ENCODE data around the gene PI4K2A.

Gene PI4K2A

GRCh38 chr10:97723001-97723400 is 82.5 kb downstream of the PI4K2A start:
- no peak overlapping the region for H3K27ac ChIP-seq (ENCODE audit: insufficient read depth, low read length, poor library complexity, severe bottlenecking)
- no peaks in the 10 kb centered on the region for H3K9me3 ChIP-seq (ENCODE audit: control insufficient read depth, low read length)
- H3K4me3 ChIP-seq (ENCODE audit: insufficient read depth, low read depth, low read length, poor library complexity, severe bottlenecking): no peak overlapping the region
- H3K4me1 ChIP-seq (ENCODE audit: control insufficient read depth, insufficient read depth, low read length, poor library complexity, severe bottlenecking): no peaks in the 10 kb centered on the region
- no peaks in the 10 kb centered on the region for H3K36me3 ChIP-seq (ENCODE audit: control insufficient read depth, insufficient read depth, low read length)
- DNase-seq: no peak
- no peaks in the 10 kb centered on the region for H3K27me3 ChIP-seq (replicated peaks; ENCODE audit: control insufficient read depth, insufficient read depth, low read length, poor library complexity, severe bottlenecking)

- Histone ChIP-seq H3K4me1 (ENCODE audit: control insufficient read depth, insufficient read depth, low read length, poor library complexity, severe bottlenecking) (no peaks in the 10 kb centered on the region), H3K27ac (ENCODE audit: insufficient read depth, low read length, poor library complexity, severe bottlenecking) (no peak overlapping the region), H3K4me3 (ENCODE audit: insufficient read depth, low read depth, low read length, poor library complexity, severe bottlenecking) (no peak overlapping the region), H3K27me3 (replicated peaks; ENCODE audit: control insufficient read depth, insufficient read depth, low read length, poor library complexity, severe bottlenecking) (no peaks in the 10 kb centered on the region), H3K9me3 (ENCODE audit: control insufficient read depth, low read length) (no peaks in the 10 kb centered on the region), H3K36me3 (ENCODE audit: control insufficient read depth, insufficient read depth, low read length) (no peaks in the 10 kb centered on the region)
- no peak for DNase-seq
Measured at GRCh38 chr10:97724341-97724941, 84.0 kb downstream of the PI4K2A start.

Measured in effector memory CD4-positive, alpha-beta T cell (primary cell).